ENCODE data around the gene PALD1. TPM values are rescaled to one million over a fixed set of nuclear protein-coding genes. Genes with fewer than 3 reads are reported as not detected.

The PALD1 gene
- total RNA-seq, 6 donors from 2014 or later = 8.9 to 25.4 (median 13.4) TPM

- TF ChIP-seq POLR2AphosphoS5 (IDR thresholded peaks at IDR 0.05) = no peak
- no peak for TF ChIP-seq POLR2A (IDR thresholded peaks at IDR 0.05)
- no peak for TF ChIP-seq CTCF (IDR thresholded peaks at IDR 0.05)
- TF ChIP-seq EP300 (IDR thresholded peaks at IDR 0.05) = no peak
- Histone ChIP-seq H3K27ac (no peak overlapping the region), H3K4me3 (no peak overlapping the region), H3K9me3 (no peaks in the 10 kb centered on the region), H3K4me1 (peaks cover 0 to 7% (median 0%) of the 10 kb centered on the region in 4 donors), H3K27me3 (no peaks in the 10 kb centered on the region), H3K36me3 (peaks cover 0 to 69% (median 6%) of the 10 kb centered on the region in 4 donors)
- WGBS, 2 donors = 50 to 86% methylated on average over 1 to 6 of the region's 6 CpGs
- ATAC-seq (ENCODE audit: low FRiP score in 2 of 2) (no peak), DNase-seq (no peak)
Observed at GRCh38 chr10:70530315-70530714, 51.7 kb downstream of the PALD1 start.

GRCh38 chr10:70532554-70533188 is 54.1 kb downstream of the PALD1 start:
- H3K27me3 ChIP-seq = no peaks in the 10 kb centered on the region
- no peak overlapping the region for H3K27ac ChIP-seq
- no peak for TF ChIP-seq EP300 (IDR thresholded peaks at IDR 0.05)
- TF ChIP-seq POLR2A (IDR thresholded peaks at IDR 0.05) = no peak
- TF ChIP-seq POLR2AphosphoS5 (IDR thresholded peaks at IDR 0.05) = no peak
- TF ChIP-seq CTCF (IDR thresholded peaks at IDR 0.05) = no peak
- H3K9me3 ChIP-seq = no peaks in the 10 kb centered on the region
- DNase-seq (peak in 1 of 2 donors; percentile 61), ATAC-seq (ENCODE audit: low FRiP score in 2 of 2) (no peak)
- 91 to 93% methylated on average over 9 to 17 of the region's 17 CpGs for WGBS, 2 donors
- peaks cover 0 to 7% (median under 1%) of the 10 kb centered on the region in 4 donors for H3K4me1 ChIP-seq
- H3K36me3 ChIP-seq = peaks cover 0 to 74% (median 10%) of the 10 kb centered on the region in 4 donors
- no peak overlapping the region for H3K4me3 ChIP-seq

GRCh38 chr10:70533189-70533558 is 54.6 kb downstream of the PALD1 start:
- WGBS, 2 donors = 79 to 86% methylated on average over 5 of the region's 5 CpGs
- no peak for ATAC-seq (ENCODE audit: low FRiP score in 2 of 2)
- Histone ChIP-seq H3K4me1 (peaks cover 0 to 7% (median 2%) of the 10 kb centered on the region in 4 donors), H3K36me3 (peaks cover 0 to 78% (median 13%) of the 10 kb centered on the region in 4 donors), H3K9me3 (no peaks in the 10 kb centered on the region), H3K27me3 (no peaks in the 10 kb centered on the region), H3K4me3 (no peak overlapping the region), H3K27ac (no peak overlapping the region)
- no peak for TF ChIP-seq EP300 (IDR thresholded peaks at IDR 0.05)
- no peak for TF ChIP-seq CTCF (IDR thresholded peaks at IDR 0.05)
- no peak for TF ChIP-seq POLR2A (IDR thresholded peaks at IDR 0.05)
- TF ChIP-seq POLR2AphosphoS5 (IDR thresholded peaks at IDR 0.05) = no peak
- DNase-seq = no peak

GRCh38 chr10:70534281-70534680 is 55.7 kb downstream of the PALD1 start:
- Histone ChIP-seq H3K36me3 (peaks cover 0 to 88% (median 17%) of the 10 kb centered on the region in 4 donors), H3K4me1 (peaks cover 0 to 7% (median 4%) of the 10 kb centered on the region in 4 donors), H3K27ac (no peak overlapping the region), H3K4me3 (no peak overlapping the region), H3K27me3 (no peaks in the 10 kb centered on the region), H3K9me3 (no peaks in the 10 kb centered on the region)
- TF ChIP-seq POLR2AphosphoS5 (IDR thresholded peaks at IDR 0.05) (no peak), CTCF (IDR thresholded peaks at IDR 0.05) (no peak), POLR2A (IDR thresholded peaks at IDR 0.05) (no peak), EP300 (IDR thresholded peaks at IDR 0.05) (no peak)
- no peak for DNase-seq
- 83 to 96% methylated on average over 9 to 10 of the region's 10 CpGs for WGBS, 2 donors
- ATAC-seq (ENCODE audit: low FRiP score in 2 of 2) = no peak

GRCh38 chr10:70535001-70535400 is 56.4 kb downstream of the PALD1 start:
- 96 to 100% methylated on average over 2 of the region's 2 CpGs for WGBS, 2 donors
- Histone ChIP-seq H3K36me3 (peaks cover 0 to 86% (median 20%) of the 10 kb centered on the region in 4 donors), H3K4me3 (no peak overlapping the region), H3K27me3 (no peaks in the 10 kb centered on the region), H3K27ac (no peak overlapping the region), H3K4me1 (peaks cover 0 to 7% (median 4%) of the 10 kb centered on the region in 4 donors), H3K9me3 (no peaks in the 10 kb centered on the region)
- no peak for DNase-seq
- TF ChIP-seq POLR2AphosphoS5 (IDR thresholded peaks at IDR 0.05) = no peak
- no peak for TF ChIP-seq POLR2A (IDR thresholded peaks at IDR 0.05)
- TF ChIP-seq CTCF (IDR thresholded peaks at IDR 0.05) = no peak
- TF ChIP-seq EP300 (IDR thresholded peaks at IDR 0.05) = no peak
- ATAC-seq (ENCODE audit: low FRiP score in 2 of 2) = no peak

All from upper lobe of left lung (tissue), 6 donors.